Esophagus squamous epithelium (tissue), 5 donors: Measurements from ENCODE around the gene WNK2. TPM values are rescaled to one million over a fixed set of nuclear protein-coding genes. Genes with fewer than 3 reads are reported as not detected.
A peak's percentile ranks its signal among the peaks of the same experiment; 100 is the strongest.

ENCODE experiments used
- DNase-seq: peaks from one replicate; lab custom pipeline; 2025; lab: John Stamatoyannopoulos, UW
- H3K27ac ChIP-seq, 4 donors: fragments of 200-600 bp; sonication (generic); one replicate each; pipeline ENCODE4 v1.5.1; 2016 to 2019; ENCODE audit warnings: mild to moderate bottlenecking in 1 of 4
- H3K27me3 ChIP-seq, 4 donors: fragments of 200-600 bp; sonication (generic); 1 replicate in 3 of 4; 2 replicates in 1 of 4; pipeline versions ENCODE4 v1.5.1 to v1.6.0; 2017 to 2021; ENCODE audit warnings: antibody characterized with exemption in 1 of 4
- H3K36me3 ChIP-seq, 3 donors: fragments of 200-600 bp; sonication (generic); one replicate each; pipeline ENCODE4 v1.5.1; 2016 to 2019
- H3K4me1 ChIP-seq, 3 donors: fragments of 200-600 bp; sonication (generic); one replicate each; pipeline ENCODE4 v1.5.1; 2017 to 2019
- H3K4me3 ChIP-seq, 4 donors: fragments of 200-600 bp; sonication (generic); 1 replicate in 3 of 4; 2 replicates in 1 of 4; pipeline ENCODE4 v1.5.1; 2016 to 2019; ENCODE audit warnings: mild to moderate bottlenecking in 2 of 4, moderate library complexity in 1 of 4
- H3K9me3 ChIP-seq, 3 donors: fragments of 200-600 bp; sonication (generic); one replicate each; pipeline ENCODE4 v1.5.1; 2016 to 2019
- CTCF ChIP-seq, 6 experiments: fragments of 450-650 bp in 4 of 6; fragments of 200-600 bp in 2 of 6; sonication (generic) in 2 of 6; IDR thresholded peaks; one replicate each; pipeline ENCODE4 v1.5.1; 2016 to 2019; ENCODE audit warnings: antibody characterized with exemption in 6 of 6, mild to moderate bottlenecking in 4 of 6, moderate library complexity in 4 of 6
- POLR2A ChIP-seq, 4 donors: fragments of 450-650 bp; IDR thresholded peaks; one replicate each; pipeline ENCODE4 v1.6.1; 2017; ENCODE audit warnings: antibody characterized with exemption in 4 of 4, mild to moderate bottlenecking in 4 of 4, moderate library complexity in 3 of 4
- WGBS, 2 donors: methylation state at CpG; one replicate each; pipeline ENCODE4 v1.1.5; 2018; 5-methylcytosine and 5-hydroxymethylcytosine counted together
- intact Hi-C: fragments of 100-400 bp; cut with DNase I; formaldehyde crosslinking; loops from one replicate; pipeline ENCODE4 v1.15.0; 2022
- total RNA-seq, 4 donors: library from RNA; depleted of rRNA; stranded (reverse); fragments of >200 nt; gene quantifications; one replicate each; pipeline ENCODE4 v1.1.0, GENCODE V29; 2016
- donor health status: DM: yes; HTN: yes; CAD: no.

Gene WNK2
- total RNA-seq, 4 donors from 2014 or later, result 0.40 to 8.8 (median 5.2) TPM

GRCh38 chr9:93155716-93156474 lies 28.0 kb upstream of the WNK2 start:
- DNase-seq, result no peak
- no peak for TF ChIP-seq POLR2A (IDR thresholded peaks at IDR 0.05)
- TF ChIP-seq CTCF (IDR thresholded peaks at IDR 0.05), result no peak
- no peaks in the 10 kb centered on the region for H3K36me3 ChIP-seq
- H3K4me3 ChIP-seq, result no peak overlapping the region
- H3K27ac ChIP-seq, result no peak overlapping the region
- no peaks in the 10 kb centered on the region for H3K9me3 ChIP-seq
- H3K27me3 ChIP-seq, result no peaks in the 10 kb centered on the region
- intact Hi-C loops, result no loop called here
- H3K4me1 ChIP-seq, result peaks cover 0 to 8% (median 5%) of the 10 kb centered on the region in 3 donors
- 82 to 86% methylated on average over 8 to 11 of the region's 16 CpGs for WGBS, 2 donors

DNA sequence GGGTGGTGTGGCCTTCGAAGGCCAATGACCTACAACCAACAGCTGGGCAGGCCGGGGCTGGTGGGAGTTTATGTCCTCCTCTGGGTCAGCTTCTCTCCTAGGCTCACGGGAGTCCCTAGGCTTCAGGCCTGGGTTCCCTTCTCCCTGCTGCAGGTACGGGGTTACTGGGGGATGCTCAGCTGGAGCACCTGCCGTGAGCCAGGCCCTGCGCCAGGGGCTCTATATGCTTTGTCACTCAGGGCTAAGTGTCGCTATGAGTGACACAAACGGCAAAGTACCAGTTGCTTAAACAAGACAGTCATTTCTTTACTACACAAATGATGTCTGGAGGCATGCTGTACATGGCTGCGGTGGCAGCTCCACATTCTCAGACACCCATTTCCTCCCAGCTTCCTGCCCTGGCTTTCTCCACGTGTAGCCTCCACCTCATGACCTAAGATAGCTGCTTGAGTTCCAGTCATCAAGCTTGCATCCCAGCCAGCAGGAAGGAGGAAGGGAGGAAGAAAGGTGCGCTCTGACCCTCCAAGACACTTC lies 27.4 kb upstream of the WNK2 start:
- Histone ChIP-seq H3K27ac (no peak overlapping the region), H3K4me3 (no peak overlapping the region), H3K36me3 (no peaks in the 10 kb centered on the region), H3K9me3 (no peaks in the 10 kb centered on the region), H3K27me3 (no peaks in the 10 kb centered on the region), H3K4me1 (peaks cover 0 to 12% (median 5%) of the 10 kb centered on the region in 3 donors)
- intact Hi-C loops, result no loop called here
- WGBS, 2 donors, result 72 to 89% methylated on average over 5 to 9 of the region's 11 CpGs
- no peak for DNase-seq
- TF ChIP-seq CTCF (IDR thresholded peaks at IDR 0.05) (no peak), POLR2A (IDR thresholded peaks at IDR 0.05) (no peak)

DNA sequence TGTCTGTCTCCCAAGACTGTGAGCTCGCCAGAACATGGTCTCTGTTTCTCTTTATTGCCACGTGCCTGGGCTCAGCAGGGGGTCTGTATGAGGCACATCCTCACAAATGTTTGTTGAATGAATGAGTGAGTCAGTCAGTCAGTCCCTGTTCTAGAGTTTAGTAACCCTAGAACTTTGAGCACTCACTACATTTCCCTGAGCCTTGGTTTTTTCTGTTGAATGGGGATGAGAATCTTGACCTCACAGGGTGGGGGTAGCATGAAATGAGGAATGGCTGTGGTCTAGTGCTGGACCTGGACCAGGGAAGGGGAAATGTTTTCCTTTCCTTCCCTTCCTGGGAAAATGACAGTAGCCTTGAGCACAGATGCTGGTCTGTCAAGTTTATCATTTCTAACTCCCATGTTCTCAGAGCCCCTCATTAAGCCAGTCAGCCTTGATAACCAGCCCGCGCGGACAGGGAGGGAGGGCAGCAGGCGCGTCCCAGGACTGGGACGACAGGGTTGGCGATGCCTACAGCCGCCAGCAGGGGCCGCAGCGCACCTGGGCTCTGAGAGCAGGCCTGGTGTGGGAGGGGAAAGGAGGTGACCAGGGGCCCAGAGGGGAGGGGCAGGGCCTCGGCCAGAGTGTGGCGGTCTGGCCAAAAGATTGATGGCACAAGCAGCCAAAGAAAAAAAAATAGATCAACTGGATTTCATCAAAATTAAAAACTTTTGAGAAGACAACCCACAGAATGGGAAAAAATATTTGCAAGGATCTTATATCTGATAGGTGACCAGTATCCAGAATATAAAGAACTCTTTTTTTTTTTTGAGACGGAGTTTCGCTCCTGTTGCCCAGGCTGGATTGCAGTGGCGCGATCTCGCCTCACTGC lies 24.1 kb upstream of the WNK2 start:
- TF ChIP-seq POLR2A (IDR thresholded peaks at IDR 0.05) (no peak), CTCF (IDR thresholded peaks at IDR 0.05) (peak; percentile 81 to 97 (median 95))
- Histone ChIP-seq H3K4me3 (no peak overlapping the region), H3K4me1 (peaks cover 0 to 15% (median 5%) of the 10 kb centered on the region in 3 donors), H3K36me3 (no peaks in the 10 kb centered on the region), H3K27ac (no peak overlapping the region), H3K27me3 (no peaks in the 10 kb centered on the region), H3K9me3 (no peaks in the 10 kb centered on the region)
- WGBS, 2 donors, result 9 to 34% methylated on average over 10 to 16 of the region's 19 CpGs
- intact Hi-C loops, result loop anchor here (5.0 kb wide), 2 partner anchors 48 to 142 kb away; no protein-coding TSS in a partner anchor
- no peak for DNase-seq

- H3K9me3 ChIP-seq, result no peaks in the 10 kb centered on the region
- no peaks in the 10 kb centered on the region for H3K27me3 ChIP-seq
- no peak overlapping the region for H3K27ac ChIP-seq
- H3K36me3 ChIP-seq, result no peaks in the 10 kb centered on the region
- TF ChIP-seq CTCF (IDR thresholded peaks at IDR 0.05) (no peak), POLR2A (IDR thresholded peaks at IDR 0.05) (no peak)
- H3K4me3 ChIP-seq, result no peak overlapping the region
- intact Hi-C loops, result loop anchor here (5.0 kb wide), 2 partner anchors 50 to 140 kb away; no protein-coding TSS in a partner anchor
- DNase-seq, result no peak
- WGBS, 2 donors, result 59 to 62% methylated on average over 10 to 11 of the region's 11 CpGs
- peaks cover 0 to 15% (median 5%) of the 10 kb centered on the region in 3 donors for H3K4me1 ChIP-seq
Measured at GRCh38 chr9:93161786-93162562, 22.0 kb upstream of the WNK2 start.
